Activated naive CD8-positive, alpha-beta T cell (primary cell): ENCODE measurements around the gene ITGA1.
"Not testable (repeated sequence)": the region's sequence is repeated elsewhere in the genome, so short reads cannot be mapped to it uniquely, and the experiment has no call there.

Source experiments
- H3K27ac Mint-ChIP-seq: one replicate; pipeline ENCODE4 v1.8.0; 2021; ENCODE audit warnings: mixed read lengths
- H3K27me3 Mint-ChIP-seq: one replicate; pipeline ENCODE4 v1.8.0; 2021; ENCODE audit warnings: mixed read lengths
- H3K36me3 Mint-ChIP-seq: one replicate; pipeline ENCODE4 v1.8.0; 2021; ENCODE audit warnings: mixed read lengths
- H3K4me1 Mint-ChIP-seq: one replicate; pipeline ENCODE4 v1.8.0; 2021; ENCODE audit warnings: low read depth, mixed read lengths
- H3K4me3 Mint-ChIP-seq: one replicate; pipeline ENCODE4 v1.8.0; 2021; ENCODE audit warnings: mild to moderate bottlenecking, mixed read lengths
- H3K9me3 Mint-ChIP-seq: one replicate; pipeline ENCODE4 v1.8.0; 2021; ENCODE audit warnings: low read depth, mixed read lengths

Gene ITGA1

DNA sequence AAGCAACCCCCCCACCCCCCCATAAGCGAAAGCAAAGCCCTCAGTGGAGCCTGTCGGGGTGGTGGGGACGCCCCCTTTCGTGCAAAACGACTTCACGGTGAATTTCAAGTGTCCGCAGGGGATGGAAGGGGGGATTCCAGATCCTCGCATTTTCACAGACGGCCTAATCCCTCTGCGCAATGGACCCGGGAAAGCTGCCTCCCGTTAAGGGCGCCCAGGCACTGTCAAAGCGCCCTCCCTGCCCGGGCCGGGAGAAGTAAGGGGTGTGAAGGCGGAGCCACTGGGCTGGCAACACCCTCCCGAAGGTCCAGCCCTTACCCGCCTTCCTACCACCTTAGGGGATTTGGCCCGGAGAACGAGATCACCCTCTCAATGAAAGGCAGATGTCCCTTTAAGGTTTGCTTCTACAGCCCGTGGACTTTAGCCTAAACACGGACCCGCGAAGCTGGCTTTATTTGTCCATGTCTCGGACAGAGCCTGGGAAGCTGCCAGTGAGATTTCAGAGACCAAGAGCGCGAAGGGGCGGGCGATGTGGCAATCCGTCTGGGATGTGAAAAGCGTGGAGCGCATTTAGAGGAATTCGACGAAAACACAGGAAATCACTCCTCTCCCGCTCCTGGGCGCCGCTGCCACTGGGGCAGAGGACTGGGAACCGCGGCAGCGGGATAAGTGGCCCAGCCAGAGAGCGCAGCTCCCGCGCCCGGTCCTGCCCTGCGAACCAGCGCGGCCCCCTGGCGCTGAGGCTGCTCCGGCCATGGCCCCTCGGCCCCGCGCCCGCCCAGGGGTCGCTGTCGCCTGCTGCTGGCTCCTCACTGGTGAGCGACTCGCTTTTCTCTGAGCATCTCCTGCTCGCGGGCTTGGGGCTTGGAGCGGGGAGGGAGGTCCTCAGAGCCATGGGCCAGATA is at the start of gene ITGA1, which contains the start of gene PELO:
Gene ITGA1 (plus strand): TSS at position 317 of the 905 bp plus-strand sequence. CDS start 438 bp downstream, at position 755.
Gene PELO (plus strand): TSS at position 317 of the 905 bp plus-strand sequence. CDS start 12,479 bp downstream, outside the sequence.
- no peaks in the 10 kb centered on the region for H3K27me3 Mint-ChIP-seq
- H3K9me3 Mint-ChIP-seq, result no peaks in the 10 kb centered on the region
- H3K27ac Mint-ChIP-seq, result peak within 1 kb of the TSS; percentile 94
- H3K4me1 Mint-ChIP-seq, result peaks cover 34% of the 10 kb centered on the region
- no peaks in the 10 kb centered on the region for H3K36me3 Mint-ChIP-seq
- H3K4me3 Mint-ChIP-seq, result peak within 1 kb of the TSS; percentile 93

DNA sequence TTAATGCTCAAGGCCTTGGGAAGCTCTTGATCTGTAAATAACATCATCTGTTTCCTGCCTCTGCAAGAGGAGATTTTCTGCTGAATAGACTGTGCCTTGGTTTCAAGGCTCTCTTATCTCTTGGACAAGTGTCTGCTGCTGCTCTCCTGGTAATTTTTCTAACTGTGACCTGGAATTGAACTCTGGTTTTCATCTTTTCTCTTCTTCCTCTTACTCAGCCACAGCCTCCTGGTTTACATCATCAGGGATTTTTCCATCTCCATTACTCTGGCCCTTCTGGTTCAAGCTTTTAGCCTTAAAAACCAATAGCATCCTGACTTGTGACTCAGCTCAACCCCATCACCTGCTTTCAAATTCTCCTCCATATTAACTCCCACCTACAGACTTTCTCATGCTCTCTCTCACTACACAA is 49.6 kb upstream of the ITGA1 start:
- H3K27ac Mint-ChIP-seq, result peak overlapping the region; percentile 56
- no peaks in the 10 kb centered on the region for H3K9me3 Mint-ChIP-seq
- H3K27me3 Mint-ChIP-seq, result no peaks in the 10 kb centered on the region
- H3K4me1 Mint-ChIP-seq, result peaks cover 54% of the 10 kb centered on the region
- peak overlapping the region; percentile 32 for H3K4me3 Mint-ChIP-seq
- H3K36me3 Mint-ChIP-seq, result peaks cover 2% of the 10 kb centered on the region

DNA sequence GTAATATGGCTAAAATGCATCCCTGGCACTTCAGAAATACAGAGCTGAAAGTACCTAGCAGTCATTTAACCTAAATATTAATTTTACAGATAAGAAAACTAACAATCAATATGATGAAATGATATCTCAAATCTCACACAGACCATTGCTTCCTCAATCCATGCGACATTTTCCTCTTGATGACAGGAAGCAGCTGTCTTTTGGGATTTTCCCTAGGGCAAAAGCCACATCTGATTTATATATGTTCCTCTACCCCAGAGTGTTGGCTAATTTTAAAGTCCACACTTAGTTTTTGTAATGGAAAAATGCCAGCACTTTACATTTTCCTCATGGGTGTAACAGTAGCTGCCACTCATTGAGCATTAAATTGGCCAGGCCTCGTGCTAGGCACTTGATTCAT is 47.7 kb upstream of the ITGA1 start:
- Mint-ChIP-seq H3K9me3 (no peaks in the 10 kb centered on the region), H3K4me3 (no peak overlapping the region), H3K36me3 (peaks cover 2% of the 10 kb centered on the region), H3K4me1 (peaks cover 73% of the 10 kb centered on the region), H3K27me3 (no peaks in the 10 kb centered on the region), H3K27ac (no peak overlapping the region)

DNA sequence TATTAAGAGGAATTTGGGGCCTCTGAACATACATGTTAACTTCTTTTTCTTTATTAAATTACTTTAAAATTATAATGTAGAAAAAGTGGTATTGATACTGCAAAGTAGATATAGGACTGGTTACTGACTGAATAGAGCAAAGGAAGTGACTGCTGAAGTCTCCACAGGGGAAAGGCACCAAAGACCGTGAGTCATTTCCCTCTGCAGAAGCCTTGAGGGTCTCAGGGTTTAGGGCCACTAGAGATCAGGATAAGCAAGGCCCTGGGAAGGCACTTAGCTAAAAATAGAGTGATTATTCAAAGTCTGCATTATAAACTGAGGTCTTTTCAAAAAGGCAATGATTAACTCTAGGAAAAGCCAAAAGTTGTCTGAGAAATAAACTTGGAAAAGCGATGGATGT is 44.7 kb upstream of the ITGA1 start:
- Mint-ChIP-seq H3K9me3 (no peaks in the 10 kb centered on the region), H3K4me1 (peaks cover 78% of the 10 kb centered on the region), H3K27ac (peak overlapping the region; percentile 89), H3K36me3 (peaks cover 3% of the 10 kb centered on the region), H3K4me3 (peak overlapping the region; percentile 63), H3K27me3 (no peaks in the 10 kb centered on the region)

DNA sequence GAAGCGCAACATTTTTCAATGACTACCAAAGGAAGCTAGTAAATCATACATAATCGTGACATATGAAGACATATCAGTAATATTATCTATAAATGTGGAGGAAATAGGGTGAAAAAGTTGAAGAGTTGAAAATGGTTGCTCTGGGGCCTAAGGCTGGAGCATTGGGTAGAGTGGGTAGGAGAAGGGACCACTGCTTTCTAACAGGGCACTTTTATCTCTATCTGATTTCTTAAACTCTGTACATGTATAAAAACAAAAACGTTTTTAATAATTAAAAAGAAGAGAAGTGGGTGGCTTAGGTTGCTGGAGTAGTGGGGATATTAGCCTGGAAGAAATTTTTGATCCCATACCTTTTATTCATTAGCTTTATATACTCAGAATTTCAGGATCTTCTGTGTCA is 44.2 kb upstream of the ITGA1 start:
- peak overlapping the region; percentile 63 for H3K4me3 Mint-ChIP-seq
- peaks cover 3% of the 10 kb centered on the region for H3K36me3 Mint-ChIP-seq
- H3K27ac Mint-ChIP-seq, result peak overlapping the region; percentile 89
- peaks cover 78% of the 10 kb centered on the region for H3K4me1 Mint-ChIP-seq
- no peaks in the 10 kb centered on the region for H3K9me3 Mint-ChIP-seq
- no peaks in the 10 kb centered on the region for H3K27me3 Mint-ChIP-seq

DNA sequence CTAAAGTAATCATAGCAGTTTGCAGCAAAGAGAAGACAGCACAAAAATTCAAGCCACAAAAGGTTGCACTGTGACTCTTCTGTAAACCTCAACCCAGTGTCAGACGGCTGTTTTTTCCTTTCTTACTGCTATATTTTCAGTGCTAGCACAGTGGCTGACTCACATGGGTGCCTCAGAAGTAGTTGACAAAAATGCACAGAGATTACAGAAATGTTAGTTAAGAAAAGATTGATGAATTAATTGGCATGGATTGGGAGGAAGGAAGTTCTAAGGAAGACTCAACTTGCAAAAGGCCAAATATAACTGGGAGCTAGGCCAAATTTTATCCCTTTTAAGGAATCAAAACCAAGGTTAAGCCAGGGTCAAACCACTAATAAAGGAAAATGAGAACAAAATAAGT is 43.7 kb upstream of the ITGA1 start:
- H3K27ac Mint-ChIP-seq, result peak overlapping the region; percentile 89

DNA sequence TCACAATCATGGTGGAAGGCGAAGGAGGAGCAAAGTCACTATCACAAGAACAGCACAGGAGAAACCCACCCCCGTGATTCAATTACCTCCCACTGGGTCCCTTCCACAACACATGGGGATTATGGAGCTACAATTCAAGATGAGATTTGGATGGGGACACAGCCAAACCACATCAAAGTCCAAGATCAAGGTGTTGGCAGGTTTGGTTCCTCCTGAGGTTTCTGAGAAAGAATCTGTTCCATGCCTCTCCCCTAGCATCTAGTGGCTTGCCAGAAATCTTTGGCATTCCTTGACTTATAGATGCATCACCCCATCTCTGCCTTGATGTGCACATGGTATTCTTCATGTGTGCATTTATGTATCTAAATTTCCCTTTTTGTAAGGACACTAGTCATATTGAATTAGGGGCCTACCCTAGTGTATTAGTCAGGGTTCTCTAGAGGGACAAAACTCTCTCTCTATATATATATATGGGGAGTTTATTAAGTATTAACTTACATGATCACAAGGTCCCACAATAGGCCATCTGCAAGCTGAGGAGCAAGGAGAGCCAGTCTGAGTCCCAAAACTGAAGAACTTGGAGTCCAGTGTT is 42.8 kb upstream of the ITGA1 start:
- not testable (repeated sequence) for H3K27me3 Mint-ChIP-seq, H3K9me3 Mint-ChIP-seq, H3K36me3 Mint-ChIP-seq
- Mint-ChIP-seq H3K27ac (peak overlapping the region; percentile 89), H3K4me1 (peaks cover 74% of the 10 kb centered on the region), H3K4me3 (peak overlapping the region; percentile 45)

More for the DNA sequence above, 43.7 kb upstream of the ITGA1 start:
- Mint-ChIP-seq H3K36me3 (peaks cover 3% of the 10 kb centered on the region), H3K4me1 (peaks cover 77% of the 10 kb centered on the region), H3K9me3 (no peaks in the 10 kb centered on the region), H3K27me3 (no peaks in the 10 kb centered on the region), H3K4me3 (peak overlapping the region; percentile 63)

DNA sequence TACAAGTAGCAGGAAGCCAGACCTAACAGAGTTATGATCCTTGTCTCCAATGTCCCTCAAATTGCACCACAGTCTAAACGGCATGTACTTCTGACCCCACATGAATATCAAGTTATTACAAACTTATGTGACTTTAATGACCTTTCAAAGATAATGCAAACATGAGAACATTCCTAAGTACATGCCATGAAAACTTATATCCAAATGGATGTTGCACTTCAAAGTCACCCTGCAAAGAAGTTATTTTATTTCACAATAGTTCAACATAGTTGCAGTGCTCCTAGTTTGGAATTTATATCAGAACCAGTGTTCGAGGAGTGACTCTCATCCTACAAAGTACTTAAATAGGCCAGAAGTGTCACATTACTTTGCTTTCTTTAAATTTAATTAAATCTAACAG is 41.2 kb upstream of the ITGA1 start:
- no peaks in the 10 kb centered on the region for H3K27me3 Mint-ChIP-seq
- H3K27ac Mint-ChIP-seq, result no peak overlapping the region
- no peak overlapping the region for H3K4me3 Mint-ChIP-seq
- peaks cover 3% of the 10 kb centered on the region for H3K9me3 Mint-ChIP-seq
- peaks cover 3% of the 10 kb centered on the region for H3K36me3 Mint-ChIP-seq
- H3K4me1 Mint-ChIP-seq, result peaks cover 67% of the 10 kb centered on the region

DNA sequence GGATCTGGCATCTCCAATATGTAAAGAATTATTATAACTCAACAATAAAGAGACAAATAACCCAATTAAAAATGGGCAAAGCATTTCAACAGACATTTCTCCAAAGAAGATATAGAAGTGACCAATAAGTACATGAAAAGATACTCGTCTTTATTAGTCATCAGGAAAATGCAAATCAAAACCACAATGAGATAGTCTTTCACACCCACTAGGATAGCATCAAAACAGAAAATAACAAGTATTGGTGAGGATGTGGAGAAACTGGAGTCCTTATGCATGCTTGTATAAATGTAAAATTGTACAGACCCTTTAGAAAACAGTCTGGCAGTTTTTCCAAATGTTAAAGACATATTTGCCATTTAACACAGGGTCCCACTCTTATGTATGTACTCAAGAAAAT is 39.1 kb upstream of the ITGA1 start:
- Mint-ChIP-seq H3K36me3 (peaks cover 3% of the 10 kb centered on the region), H3K4me1 (peaks cover 48% of the 10 kb centered on the region), H3K4me3 (no peak overlapping the region), H3K27ac (no peak overlapping the region), H3K9me3 (peaks cover 3% of the 10 kb centered on the region), H3K27me3 (no peaks in the 10 kb centered on the region)

DNA sequence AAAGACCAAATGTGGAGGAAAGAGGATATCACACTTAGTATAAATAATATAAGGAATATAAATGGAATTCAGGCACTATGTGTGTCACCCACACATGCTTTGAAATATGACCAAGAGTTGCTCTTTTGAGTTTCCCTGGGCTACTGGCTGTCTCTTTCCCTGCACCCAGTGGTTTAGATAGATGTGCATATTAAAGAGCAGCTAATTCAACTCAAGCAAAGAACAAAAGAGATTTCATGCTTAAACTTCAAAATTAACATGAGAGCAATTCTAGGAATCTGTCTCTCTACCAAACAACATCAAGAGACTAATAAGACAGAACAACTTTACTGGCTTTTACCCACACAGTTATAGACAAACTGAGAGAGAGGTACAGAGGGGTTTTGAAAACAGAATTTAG is 38.0 kb upstream of the ITGA1 start:
- Mint-ChIP-seq H3K36me3 (peaks cover 3% of the 10 kb centered on the region), H3K27ac (no peak overlapping the region), H3K9me3 (peaks cover 3% of the 10 kb centered on the region), H3K27me3 (no peaks in the 10 kb centered on the region), H3K4me1 (peaks cover 38% of the 10 kb centered on the region), H3K4me3 (no peak overlapping the region)

DNA sequence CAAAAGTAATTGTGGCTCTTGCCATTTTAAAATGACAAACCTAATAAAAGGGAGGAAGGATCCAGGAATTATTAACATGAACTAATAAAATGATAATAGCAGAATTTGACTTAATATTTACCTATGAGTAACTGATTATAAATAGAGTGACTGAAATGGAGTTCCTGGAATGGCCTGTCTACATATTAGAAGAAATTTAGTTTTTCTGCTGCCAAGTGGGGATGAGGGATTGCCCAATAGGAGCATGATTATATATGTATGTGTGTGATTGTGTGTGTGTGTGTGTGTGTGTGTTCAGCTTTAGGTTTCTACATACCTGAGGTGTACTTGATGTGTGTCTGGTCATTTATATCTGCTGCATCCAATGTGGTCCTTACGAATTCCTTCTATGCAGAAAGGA is 36.6 kb upstream of the ITGA1 start:
- Mint-ChIP-seq H3K4me3 (no peak overlapping the region), H3K27me3 (no peaks in the 10 kb centered on the region), H3K27ac (no peak overlapping the region), H3K36me3 (no peaks in the 10 kb centered on the region), H3K9me3 (peaks cover 3% of the 10 kb centered on the region), H3K4me1 (peaks cover 24% of the 10 kb centered on the region)

DNA sequence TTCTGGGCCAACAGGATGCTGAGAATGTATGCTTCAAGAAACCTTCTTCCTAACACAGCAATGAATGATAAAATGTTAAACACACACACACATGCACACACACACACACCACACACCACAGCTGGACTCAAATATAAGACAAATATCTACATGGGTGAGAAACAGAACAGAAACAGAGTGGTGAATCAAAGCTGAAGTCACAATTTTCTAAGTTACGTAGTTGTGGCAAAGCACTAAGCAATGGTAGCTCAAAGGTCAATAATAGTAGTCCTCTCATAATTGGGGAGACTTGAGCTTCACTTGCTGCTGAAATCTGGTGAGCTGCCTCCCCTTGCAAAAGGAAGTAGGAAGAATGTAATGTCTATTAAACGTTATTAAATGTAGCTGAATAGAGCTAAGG is 33.7 kb upstream of the ITGA1 start:
- Mint-ChIP-seq H3K27ac (no peak overlapping the region), H3K4me3 (no peak overlapping the region), H3K9me3 (peaks cover 3% of the 10 kb centered on the region), H3K4me1 (peaks cover 15% of the 10 kb centered on the region), H3K36me3 (no peaks in the 10 kb centered on the region), H3K27me3 (no peaks in the 10 kb centered on the region)

DNA sequence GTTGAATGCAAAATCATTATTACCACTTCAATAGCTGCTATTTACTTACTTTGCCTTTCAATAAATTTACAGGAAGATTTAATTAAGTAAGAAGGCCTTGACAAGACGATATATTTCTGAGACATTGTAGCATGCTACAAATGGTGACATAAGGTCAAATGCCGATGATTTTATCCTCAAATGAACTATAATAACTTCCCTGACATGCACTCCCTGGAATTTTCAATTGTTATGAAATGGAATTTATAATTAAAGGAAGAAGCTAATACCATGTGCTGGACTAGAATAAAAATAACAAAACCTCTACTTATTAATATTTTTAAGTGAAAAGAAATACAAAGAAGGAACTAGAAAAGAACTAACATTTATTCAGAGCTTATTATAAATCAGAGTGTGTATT is 30.2 kb upstream of the ITGA1 start:
- H3K4me1 Mint-ChIP-seq, result peaks cover 22% of the 10 kb centered on the region

DNA sequence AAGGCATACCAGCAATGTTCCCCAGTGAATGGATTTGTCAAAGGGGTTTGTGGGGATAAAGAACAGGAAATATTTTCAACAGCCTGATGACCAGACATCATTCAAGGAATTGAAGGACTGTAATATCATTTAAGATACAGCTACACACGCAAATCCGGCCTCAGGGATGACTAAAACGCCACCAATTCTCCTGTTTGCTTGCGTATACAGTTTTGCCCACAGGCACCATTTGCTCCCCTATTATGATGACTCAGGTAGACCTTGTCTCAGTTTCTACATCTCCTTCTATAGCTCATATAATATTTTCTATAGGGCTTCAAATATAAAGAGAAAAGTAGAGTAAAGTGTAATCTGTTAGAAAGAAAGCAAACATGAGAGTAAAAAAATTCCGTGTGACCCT is 29.7 kb upstream of the ITGA1 start:
- Mint-ChIP-seq H3K9me3 (peaks cover 5% of the 10 kb centered on the region), H3K4me1 (peaks cover 22% of the 10 kb centered on the region), H3K4me3 (no peak overlapping the region), H3K27ac (no peak overlapping the region), H3K36me3 (peaks cover 8% of the 10 kb centered on the region), H3K27me3 (no peaks in the 10 kb centered on the region)

More for the DNA sequence above, 30.2 kb upstream of the ITGA1 start:
- Mint-ChIP-seq H3K36me3 (peaks cover 8% of the 10 kb centered on the region), H3K27me3 (no peaks in the 10 kb centered on the region), H3K9me3 (peaks cover 5% of the 10 kb centered on the region), H3K4me3 (no peak overlapping the region), H3K27ac (no peak overlapping the region)

DNA sequence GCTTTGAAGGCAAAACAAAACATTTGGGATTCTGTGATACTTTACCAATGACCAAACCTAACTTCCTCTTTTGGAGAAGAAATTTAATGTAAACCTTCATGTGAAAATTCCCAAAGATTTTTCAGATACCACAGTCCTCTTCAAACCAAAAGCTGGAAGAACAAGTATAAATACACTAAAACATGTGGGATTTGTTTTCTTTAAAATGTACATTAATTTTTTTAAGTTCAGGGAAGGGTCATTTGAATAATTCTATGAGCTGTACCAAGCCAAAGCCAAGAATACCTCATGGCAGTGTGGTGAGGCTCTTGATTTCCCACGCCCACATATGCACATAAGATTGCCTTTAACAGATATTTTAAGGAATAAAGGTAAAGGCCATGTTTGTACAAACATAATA is 28.4 kb upstream of the ITGA1 start:
- Mint-ChIP-seq H3K27ac (no peak overlapping the region), H3K9me3 (peaks cover 9% of the 10 kb centered on the region), H3K27me3 (no peaks in the 10 kb centered on the region), H3K36me3 (peaks cover 8% of the 10 kb centered on the region), H3K4me1 (peaks cover 26% of the 10 kb centered on the region), H3K4me3 (no peak overlapping the region)
